Smooth muscle cell (in vitro differentiated cells): ENCODE data around the gene ADAM19. TPM values are rescaled to one million over a fixed set of nuclear protein-coding genes. Genes with fewer than 3 reads are reported as not detected.

Experiments used
- DNase-seq: peaks from one replicate; lab custom pipeline; 2025; ENCODE audit not compliant: unreplicated experiment; lab: John Stamatoyannopoulos, UW
- H2AFZ ChIP-seq: fragments of 200-600 bp; sonication (generic); 2 replicates; pipeline ENCODE4 v1.6.0; 2016; ENCODE audit warnings: antibody characterized with exemption, low read depth, mild to moderate bottlenecking
- H3F3A ChIP-seq: fragments of 200-600 bp; sonication (generic); 2 replicates; pipeline ENCODE4 v1.6.0; 2017; ENCODE audit warnings: antibody characterized with exemption, low read depth
- H3K27ac ChIP-seq: fragments of 200-600 bp; sonication (generic); 2 replicates; pipeline ENCODE4 v1.5.1; 2016; ENCODE audit warnings: low read depth, mild to moderate bottlenecking
- H3K27me3 ChIP-seq: fragments of 200-600 bp; sonication (generic); 2 replicates; pipeline ENCODE4 v1.6.1; 2016; ENCODE audit warnings: low read depth, mild to moderate bottlenecking
- H3K36me3 ChIP-seq: fragments of 200-600 bp; sonication (generic); 2 replicates; pipeline ENCODE4 v1.5.1; 2016; ENCODE audit warnings: low read depth
- H3K4me1 ChIP-seq: fragments of 200-600 bp; sonication (generic); 2 replicates; pipeline ENCODE4 v1.5.1; 2016; ENCODE audit warnings: low read depth
- H3K4me2 ChIP-seq: fragments of 200-600 bp; sonication (generic); 2 replicates; pipeline ENCODE4 v1.6.0; 2016; ENCODE audit warnings: mild to moderate bottlenecking
- H3K4me3 ChIP-seq: fragments of 200-600 bp; sonication (generic); 2 replicates; pipeline ENCODE4 v1.5.1; 2016; ENCODE audit warnings: mild to moderate bottlenecking
- H3K79me2 ChIP-seq: fragments of 200-600 bp; sonication (generic); 2 replicates; pipeline ENCODE4 v1.6.0; 2016; ENCODE audit warnings: low read depth, mild to moderate bottlenecking
- H3K9ac ChIP-seq: fragments of 200-600 bp; sonication (generic); 2 replicates; pipeline ENCODE4 v1.6.0; 2016; ENCODE audit warnings: low read depth
- H3K9me3 ChIP-seq: fragments of 200-600 bp; sonication (generic); replicated peaks from 2 replicates; pipeline ENCODE4 v1.5.1; 2016; ENCODE audit warnings: low read depth
- H4K20me1 ChIP-seq: fragments of 200-600 bp; sonication (generic); 2 replicates; pipeline ENCODE4 v1.6.0; 2016; ENCODE audit warnings: low read depth
- CTCF ChIP-seq: fragments of 200-600 bp; sonication (generic); IDR thresholded peaks from 2 replicates; pipeline ENCODE4 v1.5.1; 2017; ENCODE audit warnings: borderline replicate concordance, mild to moderate bottlenecking, antibody characterized with exemption; ENCODE audit not compliant: insufficient read depth, poor library complexity, severe bottlenecking
- WGBS: methylation state at CpG from one replicate; pipeline ENCODE4 v1.1.7; 2016; ENCODE audit warnings: low lambda C conversion rate; 5-methylcytosine and 5-hydroxymethylcytosine counted together
- polyA plus RNA-seq: library from polyadenylated mRNA; unstranded; fragments of >200 nt; fragmentation: Nextera tagmentation; extraction: Ambion mirVana; gene quantifications from 2 replicates; pipeline ENCODE4 v1.2.1, GENCODE V29; 2016
- total RNA-seq: library from RNA; depleted of rRNA; stranded (reverse); fragments of >200 nt; gene quantifications from 2 replicates; pipeline ENCODE4 v1.2.3, GENCODE V29; 2014

The ADAM19 gene
- total and polyA plus RNA-seq, 2 experiments from 2014 or later: 62.2 to 112 TPM

- no peak for DNase-seq
- peaks cover 79% of the 10 kb centered on the region for H4K20me1 ChIP-seq
These were observed 17.5 kb downstream of the ADAM19 start for GRCh38 chr5:157558041-157558595.

GRCh38 chr5:157556615-157557418 lies 18.8 kb downstream of the ADAM19 start:
- Histone ChIP-seq H3F3A (peaks cover 36% of the 10 kb centered on the region), H4K20me1 (peaks cover 72% of the 10 kb centered on the region), H3K9ac (peak overlapping the region; percentile 30), H3K36me3 (no peaks in the 10 kb centered on the region), H3K27ac (peak overlapping the region; percentile 91), H3K4me3 (no peak overlapping the region), H3K27me3 (no peaks in the 10 kb centered on the region), H3K9me3 (no peaks in the 10 kb centered on the region), H3K4me1 (peaks cover 26% of the 10 kb centered on the region), H3K79me2 (peaks cover 60% of the 10 kb centered on the region), H2AFZ (no peak overlapping the region), H3K4me2 (peak overlapping the region; percentile 75)
- no peak for TF ChIP-seq CTCF
- WGBS: 90% methylated on average over 8 of the region's 8 CpGs
- DNase-seq: no peak

More at GRCh38 chr5:157558041-157558595, 17.5 kb downstream of the ADAM19 start:
- H3K9me3 ChIP-seq: no peaks in the 10 kb centered on the region
- H3K27ac ChIP-seq: peak overlapping the region; percentile 91
- WGBS: 24% methylated on average over 4 of the region's 4 CpGs
- H3K36me3 ChIP-seq: no peaks in the 10 kb centered on the region
- H3K27me3 ChIP-seq: no peaks in the 10 kb centered on the region
- TF ChIP-seq CTCF: no peak
- H2AFZ ChIP-seq: no peak overlapping the region
- H3K4me2 ChIP-seq: peak overlapping the region; percentile 75
- peak overlapping the region; percentile 56 for H3K9ac ChIP-seq
- peaks cover 36% of the 10 kb centered on the region for H3F3A ChIP-seq
- H3K4me1 ChIP-seq: peaks cover 35% of the 10 kb centered on the region
- H3K4me3 ChIP-seq: no peak overlapping the region
- H3K79me2 ChIP-seq: peaks cover 59% of the 10 kb centered on the region

DNA sequence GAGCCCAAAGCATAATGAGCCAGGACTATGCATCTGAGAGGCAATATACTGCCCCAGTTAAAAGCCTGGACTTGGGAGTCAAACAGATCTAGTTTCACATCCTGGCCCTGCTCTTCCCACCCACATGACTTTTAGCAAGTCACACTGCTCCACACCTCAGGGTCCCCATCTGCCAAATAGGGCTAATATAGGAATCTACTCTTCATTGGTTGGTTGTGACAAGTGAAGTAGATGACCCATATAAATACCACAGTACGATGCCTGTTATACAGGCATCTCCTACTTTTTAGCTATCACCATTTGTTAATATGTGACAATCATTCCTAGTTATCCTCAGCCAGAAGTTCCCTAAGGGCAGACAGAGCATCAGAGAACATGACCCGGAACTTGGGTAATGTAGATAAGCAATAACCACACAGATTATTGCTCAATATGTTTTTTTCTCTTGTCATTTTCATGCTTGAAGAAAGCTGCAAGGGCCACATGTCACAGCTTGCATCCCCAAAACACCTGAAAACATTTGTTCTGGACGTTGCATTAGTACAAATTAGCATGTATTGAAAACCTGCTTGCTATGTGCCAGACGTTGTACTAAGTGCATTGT lies 20.4 kb downstream of the ADAM19 start:
- Histone ChIP-seq H3K4me2 (no peak overlapping the region), H4K20me1 (peaks cover 59% of the 10 kb centered on the region), H3K9me3 (no peaks in the 10 kb centered on the region), H3K27ac (peak overlapping the region; percentile 2), H3K4me3 (no peak overlapping the region), H2AFZ (no peak overlapping the region), H3K27me3 (no peaks in the 10 kb centered on the region), H3K4me1 (peaks cover 29% of the 10 kb centered on the region), H3K9ac (no peak overlapping the region), H3K79me2 (peaks cover 59% of the 10 kb centered on the region), H3F3A (peaks cover 36% of the 10 kb centered on the region), H3K36me3 (no peaks in the 10 kb centered on the region)
- WGBS: 55% methylated on average over 4 of the region's 4 CpGs
- TF ChIP-seq CTCF: no peak
- no peak for DNase-seq
